Cerebellar cortex (tissue), 1 donor: Measurements from ENCODE around the gene ZSWIM7.
"Not testable (repeated sequence)": the region's sequence is repeated elsewhere in the genome, so short reads cannot be mapped to it uniquely, and the experiment has no call there.

ENCODE experiments used
- DNase-seq: peaks from one replicate; pipeline ENCODE4 v3.0.0-alpha.2; 2015; ENCODE audit warnings: low spot score

The ZSWIM7 gene

GRCh38 chr17:15998031-15998562 is 1.4 kb downstream of the ZSWIM7 start:
- DNase-seq, result peak; percentile 12

DNA sequence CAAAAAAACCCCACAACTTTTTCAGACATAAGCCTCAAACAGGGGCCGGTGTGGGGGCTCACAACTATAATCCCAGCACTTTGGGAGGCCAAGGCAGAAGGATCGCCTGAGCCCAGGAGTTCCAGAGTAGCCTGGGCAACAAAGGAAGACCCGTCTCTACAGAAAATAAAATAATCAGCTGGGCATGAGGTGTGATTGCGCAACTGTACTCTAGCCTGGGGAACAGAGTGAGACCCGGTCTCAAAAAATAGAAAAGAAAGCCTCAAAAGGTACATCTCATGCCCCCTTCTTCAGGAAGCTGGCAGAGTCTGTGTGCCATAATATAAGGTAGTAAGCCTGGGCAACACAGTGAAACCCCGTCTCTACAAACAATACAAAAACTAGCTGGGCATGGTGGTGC is 3.2 kb downstream of the ZSWIM7 start:
- DNase-seq, result no peak

- no peak for DNase-seq
Observed at GRCh38 chr17:15981646-15982580, 17.6 kb downstream of the ZSWIM7 start.

GRCh38 chr17:15981208-15981607 is 18.3 kb downstream of the ZSWIM7 start:
- DNase-seq, result no peak

GRCh38 chr17:15979013-15979412 is 20.5 kb downstream of the ZSWIM7 start:
- DNase-seq, result not testable (repeated sequence)

DNA sequence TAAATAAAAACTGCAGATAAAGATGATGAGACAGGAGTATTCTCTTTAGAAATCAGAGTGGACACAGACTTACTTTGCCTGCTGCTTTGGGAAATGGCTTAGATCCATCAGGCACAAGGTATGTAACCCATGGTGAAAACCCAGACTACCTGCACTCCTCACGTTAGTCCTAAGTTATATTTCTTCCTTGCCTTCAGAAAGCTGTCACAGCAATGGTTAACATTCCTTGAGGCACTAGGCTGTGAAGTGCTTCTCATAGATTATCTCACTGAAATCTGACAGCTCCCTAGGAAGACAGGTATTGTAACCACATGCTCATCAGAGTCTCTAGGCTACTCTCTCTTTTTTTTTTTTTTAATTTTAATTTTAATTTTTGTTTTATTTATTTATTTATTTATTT is 20.9 kb downstream of the ZSWIM7 start:
- no peak for DNase-seq

- DNase-seq, result no peak
Observed at GRCh38 chr17:15977894-15978293, 21.6 kb downstream of the ZSWIM7 start.

DNA sequence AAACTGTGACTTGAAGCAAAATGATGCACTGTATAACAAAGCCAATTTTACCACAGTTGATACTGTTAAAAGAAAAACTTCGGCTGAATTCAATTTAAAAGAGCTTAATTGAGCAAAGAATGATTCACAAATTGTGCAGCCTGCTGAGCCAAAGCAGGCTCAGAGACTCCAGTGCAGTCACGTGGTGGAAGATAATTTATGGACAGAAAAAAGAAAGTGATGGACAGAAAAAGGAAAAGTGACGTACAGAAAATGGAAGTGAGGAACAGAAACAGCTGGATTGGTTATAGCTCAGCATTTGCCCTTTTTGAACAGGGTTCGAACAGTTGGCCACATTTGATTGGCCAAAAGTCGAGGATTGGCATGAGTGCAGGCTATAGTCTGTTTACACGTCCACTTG is 25.7 kb downstream of the ZSWIM7 start:
- no peak for DNase-seq

- no peak for DNase-seq
Observed at GRCh38 chr17:15973016-15973415, 26.5 kb downstream of the ZSWIM7 start.

DNA sequence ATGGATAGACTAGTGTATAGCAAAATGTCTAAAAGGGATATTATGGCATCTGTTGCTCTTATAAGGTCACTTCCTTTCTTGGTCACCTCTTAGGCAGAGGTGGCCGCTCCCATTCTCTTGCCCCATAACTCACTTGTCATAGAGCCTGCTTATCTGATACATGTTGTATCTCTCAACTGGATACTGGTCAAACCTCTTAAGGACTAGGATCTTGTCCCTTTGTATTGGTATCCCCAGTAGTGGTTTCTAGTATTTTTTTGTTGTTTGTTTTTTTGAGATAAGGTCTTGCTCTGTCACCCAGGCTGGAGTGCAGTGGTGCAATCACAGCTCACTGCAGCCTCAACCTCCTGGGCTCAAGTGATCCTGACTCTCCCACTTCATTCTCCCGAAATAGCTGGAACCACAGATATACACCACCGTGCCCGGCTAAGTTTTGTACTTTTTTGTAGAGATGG is 27.0 kb downstream of the ZSWIM7 start:
- no peak for DNase-seq

DNA sequence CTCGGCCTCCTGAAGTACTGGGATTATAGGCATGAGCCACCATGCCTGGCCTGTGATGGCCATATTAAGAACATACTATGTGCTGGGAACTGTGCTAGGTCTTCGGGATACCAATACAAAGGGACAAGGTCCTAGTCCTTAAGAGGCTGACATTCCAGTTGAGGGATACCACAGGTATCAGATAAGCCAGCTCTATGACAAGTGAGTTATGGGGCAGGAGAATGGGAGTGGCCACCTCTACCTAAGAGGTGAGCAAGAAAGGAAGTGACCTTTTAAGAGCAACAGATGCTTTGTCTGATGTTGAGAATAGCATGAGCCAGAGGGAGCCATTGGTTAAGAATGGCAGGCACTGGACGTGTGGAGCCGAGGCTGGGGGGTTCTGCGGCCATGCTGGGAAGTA is 27.6 kb downstream of the ZSWIM7 start:
- DNase-seq, result no peak

- no peak for DNase-seq
Observed at GRCh38 chr17:15971098-15971678, 28.3 kb downstream of the ZSWIM7 start.

GRCh38 chr17:15970500-15970899 is 29.0 kb downstream of the ZSWIM7 start:
- DNase-seq, result no peak

GRCh38 chr17:15969463-15969862 is 30.0 kb downstream of the ZSWIM7 start:
- no peak for DNase-seq

GRCh38 chr17:15967706-15968399 is 31.7 kb downstream of the ZSWIM7 start:
- DNase-seq, result no peak

- DNase-seq, result no peak
Observed at GRCh38 chr17:15966879-15967248, 32.6 kb downstream of the ZSWIM7 start.

- DNase-seq, result peak; percentile 22
Observed at GRCh38 chr17:15966183-15966878, 33.2 kb downstream of the ZSWIM7 start.

GRCh38 chr17:15965528-15965927 is 34.0 kb downstream of the ZSWIM7 start:
- DNase-seq, result no peak

DNA sequence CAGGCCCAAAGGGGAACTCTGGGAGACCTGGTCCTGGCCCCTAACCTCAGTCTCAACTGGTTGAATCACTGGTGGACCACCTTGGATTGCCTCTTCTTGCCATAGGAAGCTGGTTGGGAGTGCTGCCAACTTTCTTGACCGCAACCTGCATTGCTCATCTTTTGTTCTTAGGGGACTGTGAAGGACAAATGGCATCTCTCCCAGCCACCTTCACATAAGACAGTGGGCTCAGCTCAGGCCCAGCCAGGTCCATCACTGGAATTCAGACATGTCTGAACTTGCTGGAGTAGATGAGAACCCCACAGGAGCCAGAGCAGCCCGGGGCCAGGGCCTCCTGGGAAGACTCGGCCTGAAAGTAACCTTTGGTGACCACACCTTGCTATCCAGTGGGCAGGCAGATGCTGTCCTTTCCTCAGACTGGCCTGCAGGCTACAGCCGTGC is 35.8 kb downstream of the ZSWIM7 start:
- DNase-seq, result no peak

GRCh38 chr17:15958484-15958854 is 41.0 kb downstream of the ZSWIM7 start:
- no peak for DNase-seq

GRCh38 chr17:15957608-15958307 is 41.7 kb downstream of the ZSWIM7 start:
- DNase-seq, result no peak
